ENCODE data around the gene ATP6V0A4. TPM values are rescaled to one million over a fixed set of nuclear protein-coding genes. Genes with fewer than 3 reads are reported as not detected.
"Not testable (repeated sequence)": the region's sequence is repeated elsewhere in the genome, so short reads cannot be mapped to it uniquely, and the experiment has no call there.

Gene ATP6V0A4
- total and polyA plus RNA-seq, 2 experiments from 2014 or later, result not detected

DNA sequence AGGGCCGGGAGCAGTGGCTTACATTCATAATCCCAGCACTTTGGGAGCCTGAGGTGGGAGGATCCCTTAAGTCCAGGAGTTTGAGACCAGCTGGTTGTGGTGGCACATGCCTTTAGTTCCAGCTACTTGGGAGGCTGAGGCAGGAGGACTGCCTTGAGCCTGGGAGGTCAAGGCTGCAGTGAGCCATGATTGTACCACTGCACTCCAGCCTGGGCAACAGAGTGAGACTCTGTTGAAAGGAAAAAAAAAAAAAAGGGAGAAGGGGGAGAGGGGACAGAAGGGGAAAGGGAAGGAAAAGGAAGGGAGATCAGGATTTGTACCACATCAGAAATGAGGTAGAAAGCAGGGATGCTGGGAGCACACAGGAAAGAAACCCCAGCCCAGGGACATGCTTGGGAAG, 58.1 kb downstream of the ATP6V0A4 start:
- H3K4me3 ChIP-seq, result no peak overlapping the region
- no peaks in the 10 kb centered on the region for H3K36me3 ChIP-seq
- no peaks in the 10 kb centered on the region for H3K27me3 ChIP-seq
- H3K27ac ChIP-seq, result no peak overlapping the region
- no peaks in the 10 kb centered on the region for H3K9me3 ChIP-seq (ENCODE audit: low read depth)
- no peak for TF ChIP-seq CTCF (IDR thresholded peaks at IDR 0.05; ENCODE audit: low read depth, low read length)
- no peak for DNase-seq (ENCODE audit: low read depth in 1 of 2, low spot score in 1 of 2)
- peaks cover 5% of the 10 kb centered on the region for H3K4me1 ChIP-seq (ENCODE audit: low read depth)

DNA sequence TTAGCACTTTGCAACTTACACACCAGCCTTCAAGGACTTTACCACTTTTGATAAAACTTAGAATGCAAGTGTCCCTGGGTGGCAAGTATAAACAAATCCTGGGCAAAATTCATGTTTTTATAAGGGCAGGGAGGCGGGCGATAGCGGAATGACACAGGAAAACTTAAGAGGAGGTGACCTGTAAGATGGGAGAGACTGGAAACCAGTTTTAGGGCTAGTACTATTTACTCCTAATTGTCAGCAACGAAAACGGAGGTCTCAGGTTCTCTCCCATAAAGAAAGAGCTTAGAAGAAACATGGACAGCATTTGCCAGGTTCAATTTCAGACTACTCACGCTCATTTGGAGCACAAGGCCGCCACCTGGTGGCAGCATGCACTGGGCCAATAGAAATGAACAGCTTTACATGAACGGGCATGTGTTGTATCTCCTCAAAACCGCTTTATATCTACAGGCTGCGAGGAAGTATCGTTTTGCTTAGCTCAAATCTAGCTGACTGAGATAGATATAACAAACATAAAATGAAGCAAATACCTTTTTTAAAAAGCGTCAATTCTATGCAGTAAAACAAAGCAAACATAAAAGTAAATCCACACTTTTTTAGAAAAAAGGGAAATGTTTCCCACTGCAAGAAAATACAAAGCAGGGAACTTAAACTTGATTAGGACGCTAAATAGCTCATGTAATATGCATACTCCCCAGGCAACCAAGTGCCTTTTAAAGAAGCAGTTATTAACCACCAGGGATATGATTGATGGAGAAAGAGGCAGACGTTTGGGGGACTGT, 59.3 kb downstream of the ATP6V0A4 start:
- no peaks in the 10 kb centered on the region for H3K36me3 ChIP-seq
- no peaks in the 10 kb centered on the region for H3K27me3 ChIP-seq
- peak overlapping the region; percentile 8 for H3K27ac ChIP-seq
- peak; percentile 92 to 94 for DNase-seq (ENCODE audit: low read depth in 1 of 2, low spot score in 1 of 2)
- peaks cover 5% of the 10 kb centered on the region for H3K4me1 ChIP-seq (ENCODE audit: low read depth)
- TF ChIP-seq CTCF (IDR thresholded peaks at IDR 0.05; ENCODE audit: low read depth, low read length), result peak; percentile 98
- no peaks in the 10 kb centered on the region for H3K9me3 ChIP-seq (ENCODE audit: low read depth)
- no peak overlapping the region for H3K4me3 ChIP-seq

GRCh38 chr7:138738114-138738513, 59.9 kb downstream of the ATP6V0A4 start:
- DNase-seq (ENCODE audit: low read depth in 1 of 2, low spot score in 1 of 2), result no peak
- Histone ChIP-seq H3K27me3 (no peaks in the 10 kb centered on the region), H3K36me3 (no peaks in the 10 kb centered on the region), H3K4me3 (no peak overlapping the region), H3K4me1 (ENCODE audit: low read depth) (peaks cover 5% of the 10 kb centered on the region), H3K27ac (peak overlapping the region; percentile 8), H3K9me3 (ENCODE audit: low read depth) (no peaks in the 10 kb centered on the region)
- no peak for TF ChIP-seq CTCF (IDR thresholded peaks at IDR 0.05; ENCODE audit: low read depth, low read length)

- no peak for DNase-seq (ENCODE audit: low read depth in 1 of 2, low spot score in 1 of 2)
- Histone ChIP-seq H3K4me3 (no peak overlapping the region), H3K27ac (no peak overlapping the region), H3K9me3 (ENCODE audit: low read depth) (no peaks in the 10 kb centered on the region), H3K4me1 (ENCODE audit: low read depth) (peaks cover 5% of the 10 kb centered on the region), H3K36me3 (no peaks in the 10 kb centered on the region), H3K27me3 (no peaks in the 10 kb centered on the region)
- no peak for TF ChIP-seq CTCF (IDR thresholded peaks at IDR 0.05; ENCODE audit: low read depth, low read length)
Measured at GRCh38 chr7:138735399-138735798, 62.6 kb downstream of the ATP6V0A4 start.

DNA sequence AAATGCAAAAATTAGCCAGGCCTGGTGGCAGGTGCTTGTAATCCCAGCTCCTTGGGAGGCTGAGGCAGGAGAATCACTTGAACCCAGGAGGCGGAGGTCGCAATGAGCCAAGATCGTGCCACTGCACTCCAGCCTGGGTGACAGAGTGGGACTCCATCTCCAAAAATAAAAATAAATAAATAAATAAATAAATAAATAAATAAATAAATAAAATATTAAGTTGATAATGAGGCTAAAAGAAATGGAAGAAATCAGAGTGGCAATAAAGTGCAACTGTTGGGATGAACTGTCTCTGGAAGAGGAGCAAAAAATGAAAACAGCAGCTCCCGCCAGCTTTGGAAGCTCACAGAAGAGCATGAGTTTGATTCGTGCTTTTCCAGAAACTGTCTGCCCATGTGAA, 66.3 kb downstream of the ATP6V0A4 start:
- not testable (repeated sequence) for H3K27ac ChIP-seq; H3K36me3 ChIP-seq; H3K27me3 ChIP-seq; H3K4me3 ChIP-seq; H3K9me3 ChIP-seq (ENCODE audit: low read depth); H3K4me1 ChIP-seq (ENCODE audit: low read depth); DNase-seq (ENCODE audit: low read depth in 1 of 2, low spot score in 1 of 2)

GRCh38 chr7:138729444-138729843, 68.6 kb downstream of the ATP6V0A4 start:
- no peak overlapping the region for H3K4me3 ChIP-seq
- no peaks in the 10 kb centered on the region for H3K9me3 ChIP-seq (ENCODE audit: low read depth)
- H3K27ac ChIP-seq, result no peak overlapping the region
- DNase-seq (ENCODE audit: low read depth in 1 of 2, low spot score in 1 of 2), result no peak
- TF ChIP-seq CTCF (IDR thresholded peaks at IDR 0.05; ENCODE audit: low read depth, low read length), result no peak
- H3K27me3 ChIP-seq, result no peaks in the 10 kb centered on the region
- H3K36me3 ChIP-seq, result no peaks in the 10 kb centered on the region
- no peaks in the 10 kb centered on the region for H3K4me1 ChIP-seq (ENCODE audit: low read depth)
